HG02571 (cell line): ENCODE results near the gene STAMBP.
"Not testable (repeated sequence)": the region's sequence is repeated elsewhere in the genome, so short reads cannot be mapped to it uniquely, and the experiment has no call there.

ENCODE experiments used
- ATAC-seq: cut with Tn5 transposase; IDR thresholded peaks from one replicate; pipeline ENCODE4 v1.9.1; 2021; ENCODE audit warnings: mild to moderate bottlenecking, moderate library complexity; ENCODE audit not compliant: unreplicated experiment

STAMBP gene

GRCh38 chr2:73885406-73885805, 56.6 kb downstream of the STAMBP start:
- ATAC-seq, result no peak

DNA sequence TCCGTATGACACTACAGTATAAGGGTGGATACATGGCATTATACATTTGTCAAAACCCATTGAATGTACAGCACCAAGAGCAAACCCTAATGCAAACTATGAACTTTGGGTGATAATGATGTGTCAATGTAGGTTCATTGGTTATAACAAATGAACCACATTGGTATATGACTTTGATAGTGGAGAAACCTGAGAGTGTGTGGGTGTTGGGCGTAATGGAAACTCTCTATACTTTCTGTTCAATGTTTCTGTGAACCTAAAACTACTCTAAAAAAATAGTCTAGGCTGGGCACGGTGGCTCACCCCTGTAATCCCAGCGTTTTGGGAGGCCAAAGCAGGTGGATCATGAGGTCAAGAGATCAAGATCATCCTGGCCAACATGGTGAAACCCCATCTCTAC, 57.6 kb downstream of the STAMBP start:
- no peak for ATAC-seq

GRCh38 chr2:73887596-73888353, 59.0 kb downstream of the STAMBP start:
- ATAC-seq, result not testable (repeated sequence)

GRCh38 chr2:73888388-73888787, 59.6 kb downstream of the STAMBP start:
- ATAC-seq, result no peak

DNA sequence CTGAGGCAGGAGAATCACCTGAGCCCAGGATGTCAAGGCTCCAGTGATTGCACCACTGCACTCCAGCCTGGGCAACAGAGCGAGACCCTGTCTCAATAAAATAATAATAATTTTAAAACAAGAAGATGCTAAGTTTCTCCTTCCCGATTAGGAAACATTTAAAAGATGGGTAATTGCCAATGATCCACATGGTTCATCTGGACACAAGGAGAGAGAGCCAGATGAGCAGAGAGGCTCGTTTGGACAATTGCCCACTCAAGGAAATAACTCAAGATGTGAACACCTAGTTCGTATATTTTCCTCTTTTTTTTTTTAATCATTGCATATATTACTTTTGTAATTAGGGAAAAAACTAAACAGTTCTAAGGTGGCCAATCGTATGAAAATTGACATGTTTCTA, 60.4 kb downstream of the STAMBP start:
- ATAC-seq, result no peak

- ATAC-seq, result no peak
Measured at GRCh38 chr2:73890301-73891092, 61.7 kb downstream of the STAMBP start.

GRCh38 chr2:73891276-73891901, 62.6 kb downstream of the STAMBP start:
- no peak for ATAC-seq

- ATAC-seq, result no peak
Measured at GRCh38 chr2:73892631-73893329, 64.0 kb downstream of the STAMBP start, which contains the start of gene ACTG2. ACTG2 (plus strand) TSS chr2:73893008; CDS start chr2:73901312, 8,304 bp downstream.

DNA sequence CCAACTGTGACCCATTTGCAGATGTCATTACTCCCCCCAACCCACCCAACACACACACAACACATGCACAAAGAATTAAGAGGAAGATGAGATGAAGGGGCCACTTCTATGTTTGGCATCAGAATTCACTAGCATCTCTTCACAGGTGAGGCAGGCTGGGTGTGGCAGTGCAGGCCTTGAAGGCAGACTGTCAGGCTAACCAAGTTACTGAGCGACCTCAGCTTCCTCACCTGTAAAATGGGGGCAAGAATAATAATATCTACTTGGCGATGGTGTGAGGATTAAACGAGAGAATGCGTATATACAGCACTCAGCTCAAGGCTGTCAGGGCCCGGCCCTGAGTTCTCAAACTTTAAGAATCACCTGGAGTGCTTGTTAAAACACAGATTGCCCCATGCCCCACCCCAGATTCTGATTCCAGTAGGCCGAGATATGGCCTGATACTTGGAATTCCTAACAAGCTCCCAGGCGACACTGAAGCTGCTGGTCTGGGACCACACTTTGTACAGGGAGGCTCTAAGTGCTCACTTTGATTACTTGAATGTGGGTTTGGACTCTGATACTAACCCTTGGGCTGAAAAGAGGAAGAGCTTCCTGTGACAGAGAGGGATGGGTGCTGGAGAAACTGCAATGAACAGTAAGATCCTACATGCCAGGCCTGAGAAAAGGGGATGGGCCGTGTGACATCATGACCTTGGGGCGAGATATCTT, 65.2 kb downstream of the STAMBP start:
- no peak for ATAC-seq

GRCh38 chr2:73894475-73894850, 65.7 kb downstream of the STAMBP start:
- ATAC-seq, result no peak

DNA sequence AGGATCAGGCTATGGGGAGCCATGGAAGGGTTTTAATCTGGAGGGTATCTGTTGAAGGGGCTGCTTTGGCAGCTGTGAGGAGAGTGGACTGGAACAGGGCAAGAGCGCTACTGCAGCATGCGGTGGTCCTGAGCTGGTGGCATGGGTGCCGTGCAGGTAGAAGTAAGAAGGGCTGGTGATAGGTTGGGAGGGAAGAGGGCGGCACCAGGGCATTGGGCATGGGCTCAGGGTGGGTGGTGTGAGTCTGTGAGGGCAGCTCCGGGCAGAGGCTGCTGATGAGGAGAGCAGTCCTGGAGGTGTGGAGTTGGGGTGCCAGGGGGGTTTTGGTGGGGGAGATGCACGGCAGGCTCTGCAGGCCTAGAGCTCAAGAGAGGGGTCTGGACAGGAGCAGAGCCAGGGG, 66.1 kb downstream of the STAMBP start:
- ATAC-seq, result no peak

DNA sequence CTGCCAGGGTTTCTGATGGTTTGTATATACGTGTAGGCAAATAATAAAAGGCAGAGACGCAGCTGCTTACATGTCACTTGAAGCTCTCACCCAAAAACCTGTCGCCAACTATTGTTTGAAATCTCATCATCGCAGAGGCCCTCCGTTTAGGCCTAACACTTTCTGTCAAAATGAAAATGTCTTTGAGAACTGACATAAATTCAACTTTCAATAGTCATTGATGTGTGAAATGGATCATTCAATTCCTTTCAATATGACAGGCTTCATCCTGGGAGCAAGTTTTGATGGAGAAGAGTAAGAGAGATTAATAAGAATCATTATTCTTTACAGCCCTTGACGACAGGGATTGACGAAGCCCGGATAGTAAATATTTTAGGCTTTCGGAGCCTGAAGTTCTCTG, 66.7 kb downstream of the STAMBP start:
- ATAC-seq, result no peak

DNA sequence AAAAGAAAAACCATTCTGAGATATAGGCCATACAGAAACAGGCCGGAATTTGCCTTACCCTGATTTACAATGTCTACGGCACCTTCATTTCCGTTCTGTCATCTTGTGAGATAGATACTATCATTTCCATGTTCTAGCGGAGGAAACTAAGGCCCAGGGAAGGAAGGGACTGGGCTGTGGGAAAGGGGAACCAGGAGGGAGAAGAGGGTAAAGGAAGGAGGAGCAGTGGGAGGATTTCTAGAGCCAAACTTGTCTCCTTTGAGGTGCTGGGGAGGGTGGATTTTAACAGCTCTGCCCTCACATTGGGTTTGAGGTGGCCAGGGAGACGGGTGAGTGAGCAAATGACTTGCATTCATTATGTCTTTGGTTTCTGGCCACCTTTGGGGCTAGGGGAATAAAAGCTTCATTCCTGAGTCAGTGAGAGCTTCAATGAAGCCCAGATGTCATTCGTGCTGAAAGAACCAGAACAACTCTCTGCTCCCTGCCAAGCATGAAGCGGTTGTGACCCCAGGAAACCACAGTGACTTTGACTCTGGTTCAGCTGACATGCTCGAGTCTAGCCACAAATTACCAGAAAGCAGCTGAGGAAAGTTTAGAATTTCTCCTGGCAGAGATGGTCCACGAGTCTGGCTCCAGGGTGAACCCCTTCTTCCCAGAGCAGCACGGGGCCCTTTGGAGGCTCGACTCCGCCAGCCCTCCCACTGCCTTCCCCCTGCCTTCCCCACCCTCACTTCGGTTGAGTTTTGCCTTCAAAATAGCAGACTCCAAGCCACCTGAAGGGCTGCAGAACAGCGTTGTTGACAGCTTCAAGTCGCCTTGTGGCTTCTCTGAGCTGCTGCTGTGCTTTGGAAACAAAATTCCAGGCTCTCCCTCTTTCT, 67.8 kb downstream of the STAMBP start:
- ATAC-seq, result no peak

GRCh38 chr2:73897240-73897583, 68.5 kb downstream of the STAMBP start:
- no peak for ATAC-seq

GRCh38 chr2:73897934-73898333, 69.2 kb downstream of the STAMBP start:
- no peak for ATAC-seq

- ATAC-seq, result no peak
Measured at GRCh38 chr2:73899801-73900336, 71.1 kb downstream of the STAMBP start.

- no peak for ATAC-seq
Measured at GRCh38 chr2:73901143-73901542, 72.4 kb downstream of the STAMBP start.

DNA sequence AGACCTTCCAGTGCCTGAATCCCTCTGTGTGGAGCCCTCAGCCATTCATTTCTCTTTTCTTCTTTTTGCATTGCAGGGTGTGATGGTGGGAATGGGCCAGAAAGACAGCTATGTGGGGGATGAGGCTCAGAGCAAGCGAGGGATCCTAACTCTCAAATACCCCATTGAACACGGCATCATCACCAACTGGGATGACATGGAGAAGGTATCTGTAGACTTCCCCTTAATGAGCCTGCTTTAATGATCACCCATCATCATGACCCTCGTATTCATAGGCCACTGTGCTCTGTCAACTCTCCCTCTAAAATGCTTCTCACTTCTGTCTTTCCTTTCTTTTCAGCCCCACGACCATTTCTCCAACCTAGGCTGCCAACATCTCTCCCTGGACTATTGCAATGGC, 73.5 kb downstream of the STAMBP start:
- ATAC-seq, result no peak

DNA sequence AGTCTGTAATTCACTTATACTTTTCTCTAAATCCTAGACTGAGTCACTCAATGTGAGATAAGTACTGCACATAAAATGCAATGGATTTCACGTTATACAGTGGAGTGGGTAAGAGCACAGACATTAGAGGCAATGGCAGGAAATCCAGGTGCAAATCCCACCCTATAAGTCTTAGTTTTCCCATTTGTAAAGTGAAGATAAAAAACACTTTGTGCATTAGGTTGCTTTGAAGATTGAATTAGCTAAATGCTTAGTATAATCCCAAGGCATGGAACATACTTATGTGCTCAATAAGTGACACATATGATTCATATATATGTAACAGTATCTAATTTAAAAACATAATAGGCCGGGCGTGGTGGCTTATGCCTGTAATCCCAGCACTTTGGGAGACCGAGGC, 74.6 kb downstream of the STAMBP start:
- ATAC-seq, result no peak
